ENCODE results near the gene RNF145.
"Not testable (repeated sequence)": the region's sequence is repeated elsewhere in the genome, so short reads cannot be mapped to it uniquely, and the experiment has no call there.

Gene RNF145

DNA sequence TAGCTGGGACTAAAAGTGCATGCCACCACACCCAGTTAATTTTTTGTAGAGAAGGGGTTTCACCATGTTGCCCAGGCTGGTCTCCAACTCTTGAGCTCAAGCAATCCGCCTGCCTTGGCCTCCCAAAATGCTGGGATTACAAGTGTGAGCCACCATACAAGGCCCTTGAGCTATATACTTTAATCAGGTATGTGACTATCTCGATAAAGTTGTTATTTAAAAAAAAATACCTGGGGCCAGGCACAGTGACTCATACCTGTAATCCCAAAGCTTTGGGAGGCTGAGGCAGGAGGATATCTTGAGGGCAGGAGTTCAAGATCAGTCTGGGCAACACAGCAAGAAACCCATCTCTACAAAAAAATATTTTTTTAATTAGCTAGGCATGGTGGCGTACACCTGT, 19.2 kb downstream of the RNF145 start:
- DNase-seq (ENCODE audit: low read depth in 2 of 2): no peak

GRCh38 chr5:159189310-159189709, 20.0 kb downstream of the RNF145 start:
- no peak for DNase-seq (ENCODE audit: low read depth in 2 of 2)

- no peak for DNase-seq (ENCODE audit: low read depth in 2 of 2)
These were observed 21.6 kb downstream of the RNF145 start for GRCh38 chr5:159187719-159188118.

DNA sequence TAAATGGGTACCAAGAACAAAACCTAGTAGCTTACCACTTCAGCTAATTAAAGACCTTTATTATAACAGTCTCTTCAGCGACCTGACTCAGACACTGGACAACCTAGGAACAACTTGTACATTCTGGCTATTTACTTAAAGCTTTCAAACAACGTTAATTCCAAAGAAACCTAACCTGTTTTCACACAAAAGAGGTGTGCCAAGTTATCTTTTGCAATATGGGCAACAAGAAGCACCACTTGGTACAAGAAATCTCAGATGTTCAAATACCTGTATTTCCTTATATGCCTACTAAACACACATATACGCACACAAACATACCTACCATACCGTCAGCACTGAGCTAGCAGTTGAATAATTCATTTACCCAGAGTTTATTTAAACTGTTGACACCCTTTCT, 23.0 kb downstream of the RNF145 start:
- DNase-seq (ENCODE audit: low read depth in 2 of 2): no peak

GRCh38 chr5:159185773-159186172, 23.6 kb downstream of the RNF145 start:
- DNase-seq (ENCODE audit: low read depth in 2 of 2): no peak

- DNase-seq (ENCODE audit: low read depth in 2 of 2): no peak
These were observed 24.4 kb downstream of the RNF145 start for GRCh38 chr5:159184858-159185381.

DNA sequence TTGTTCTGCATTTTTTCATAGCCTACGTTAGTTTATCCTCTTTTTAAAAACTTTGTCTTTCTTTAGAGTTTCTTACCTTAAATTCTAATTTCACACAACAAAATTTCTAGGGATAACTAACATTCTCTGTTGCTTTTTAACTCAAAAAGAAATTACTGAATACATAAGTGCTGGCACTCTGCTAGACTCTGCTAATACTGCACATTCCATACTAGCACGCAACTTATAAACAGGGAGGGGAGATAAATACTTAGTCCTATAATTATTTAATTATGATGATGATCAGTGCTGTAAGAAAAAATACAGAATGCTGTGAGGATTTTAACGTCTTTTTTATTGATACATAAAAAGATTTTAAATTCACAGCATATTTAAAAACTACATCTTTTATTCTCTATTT, 25.1 kb downstream of the RNF145 start:
- no peak for DNase-seq (ENCODE audit: low read depth in 2 of 2)

- no peak for DNase-seq (ENCODE audit: low read depth in 2 of 2)
These were observed 26.1 kb downstream of the RNF145 start for GRCh38 chr5:159183247-159183646.

GRCh38 chr5:159182691-159183090, 26.7 kb downstream of the RNF145 start:
- DNase-seq (ENCODE audit: low read depth in 2 of 2): no peak

DNA sequence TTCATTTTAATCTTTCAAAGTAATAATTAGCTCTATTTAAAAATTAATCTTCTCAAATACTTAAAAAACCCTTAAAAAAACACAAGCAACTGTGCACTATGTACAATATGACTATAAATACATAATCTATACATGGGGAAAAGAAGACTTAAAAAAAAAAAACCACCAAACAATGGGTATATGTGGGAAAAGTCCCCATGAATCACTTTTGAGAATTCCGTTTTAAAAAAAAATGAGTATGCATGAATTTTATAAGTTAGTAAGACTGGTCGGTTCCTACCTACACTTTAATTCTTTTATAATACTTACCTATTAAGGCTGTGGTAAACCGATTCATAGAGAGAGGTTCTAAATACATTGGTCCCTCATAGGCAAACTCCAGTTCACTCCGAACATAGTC, 27.7 kb downstream of the RNF145 start:
- DNase-seq (ENCODE audit: low read depth in 2 of 2): no peak

- DNase-seq (ENCODE audit: low read depth in 2 of 2): no peak
These were observed 28.2 kb downstream of the RNF145 start for GRCh38 chr5:159181152-159181551.

GRCh38 chr5:159179529-159180305, 29.6 kb downstream of the RNF145 start:
- no peak for DNase-seq (ENCODE audit: low read depth in 2 of 2)

DNA sequence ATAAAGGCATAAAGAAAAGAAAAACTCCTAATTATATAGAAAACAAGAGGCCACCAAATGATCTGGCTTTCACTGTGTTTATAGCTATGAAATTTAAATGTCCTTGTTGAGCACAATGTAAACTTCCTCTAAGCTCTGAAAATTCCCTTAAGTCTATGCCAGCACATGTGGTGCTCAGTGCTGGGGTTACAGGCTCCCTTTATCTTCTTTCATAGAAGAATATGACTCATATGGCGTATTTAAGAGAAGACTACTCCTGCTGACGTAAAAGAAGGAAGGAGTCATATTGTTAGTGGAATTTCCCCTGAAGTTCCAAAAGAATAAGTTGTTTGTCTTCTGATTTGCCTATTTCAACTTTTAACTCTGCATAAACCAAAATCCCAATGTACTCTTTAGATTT, 30.4 kb downstream of the RNF145 start:
- no peak for DNase-seq (ENCODE audit: low read depth in 2 of 2)

GRCh38 chr5:159175547-159175946, 33.8 kb downstream of the RNF145 start:
- DNase-seq (ENCODE audit: low read depth in 2 of 2): no peak

GRCh38 chr5:159174511-159175168, 34.7 kb downstream of the RNF145 start:
- DNase-seq (ENCODE audit: low read depth in 2 of 2): no peak

DNA sequence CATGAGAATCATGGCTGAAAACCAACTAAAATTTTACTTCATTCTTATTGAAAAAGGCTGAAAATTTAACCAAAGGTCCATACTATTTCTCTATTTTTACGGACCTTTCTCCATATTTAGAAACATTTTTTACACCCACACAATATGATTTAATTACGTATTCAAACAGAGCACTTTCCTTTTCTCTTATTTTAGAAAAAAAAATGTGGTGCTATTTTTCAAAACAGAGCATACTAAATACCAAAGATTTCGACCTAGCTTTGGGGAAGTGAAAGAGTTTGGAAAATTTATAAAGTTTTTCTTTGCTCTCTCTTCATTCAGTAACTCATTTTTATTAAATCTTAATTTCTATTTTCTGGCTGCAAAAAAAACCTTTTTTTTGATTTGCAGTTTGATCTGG, 38.1 kb downstream of the RNF145 start:
- no peak for DNase-seq (ENCODE audit: low read depth in 2 of 2)

- no peak for DNase-seq (ENCODE audit: low read depth in 2 of 2)
These were observed 39.3 kb downstream of the RNF145 start for GRCh38 chr5:159170021-159170420.

DNA sequence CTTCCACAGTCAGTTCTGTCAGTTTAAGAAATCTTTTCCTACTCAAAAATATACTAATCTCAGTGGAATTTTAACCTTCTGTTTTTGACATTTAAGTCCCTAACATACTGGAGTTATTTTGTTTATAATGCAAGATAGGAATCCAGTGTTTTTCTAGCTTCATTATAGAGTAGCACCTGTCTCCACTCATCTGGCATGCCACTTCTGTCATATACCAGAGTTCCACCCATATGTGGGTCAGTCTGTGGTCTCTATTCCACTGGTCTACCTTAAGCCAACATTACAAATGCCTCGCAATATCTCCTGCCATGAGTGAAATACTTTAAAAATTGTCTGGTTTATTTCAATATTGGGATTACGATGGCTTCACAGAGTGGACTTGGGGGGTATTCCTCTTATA, 42.9 kb downstream of the RNF145 start:
- no peak for DNase-seq (ENCODE audit: low read depth in 2 of 2)

GRCh38 chr5:159163701-159164046, 45.7 kb downstream of the RNF145 start:
- DNase-seq (ENCODE audit: low read depth in 2 of 2): no peak

DNA sequence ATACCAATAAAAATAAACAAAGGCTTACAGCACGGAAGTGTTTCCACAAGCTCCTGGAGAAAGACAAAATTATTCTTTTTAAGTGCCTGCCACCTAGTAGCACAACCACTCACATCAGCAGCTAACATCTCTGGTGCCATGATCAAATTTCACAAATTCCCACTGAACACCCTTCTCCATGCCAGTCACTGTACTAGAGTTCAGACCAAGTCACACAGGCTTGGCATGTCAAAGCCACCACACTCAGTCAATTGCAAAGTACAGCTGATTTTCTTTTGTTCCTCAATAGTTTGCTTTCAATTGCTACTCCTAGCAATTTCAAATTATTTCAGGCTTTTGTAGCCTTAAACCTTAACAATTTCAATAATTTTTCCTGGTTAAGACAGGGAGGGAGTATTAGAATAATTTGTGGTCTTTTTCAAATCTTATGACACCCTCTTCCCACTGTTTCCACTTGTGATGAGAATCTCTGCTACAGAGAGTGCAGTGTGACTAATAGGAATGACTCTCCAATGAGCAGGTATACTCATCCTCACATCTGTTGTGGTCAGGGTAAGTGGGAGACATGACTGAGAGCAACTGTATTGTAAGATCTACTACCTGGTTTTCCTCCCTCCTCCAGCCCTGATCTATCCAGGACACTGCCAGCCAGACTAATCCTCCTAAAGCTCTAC, 46.2 kb downstream of the RNF145 start:
- no peak for DNase-seq (ENCODE audit: low read depth in 2 of 2)

- DNase-seq (ENCODE audit: low read depth in 2 of 2): no peak
These were observed 47.8 kb downstream of the RNF145 start for GRCh38 chr5:159161361-159162214.

DNA sequence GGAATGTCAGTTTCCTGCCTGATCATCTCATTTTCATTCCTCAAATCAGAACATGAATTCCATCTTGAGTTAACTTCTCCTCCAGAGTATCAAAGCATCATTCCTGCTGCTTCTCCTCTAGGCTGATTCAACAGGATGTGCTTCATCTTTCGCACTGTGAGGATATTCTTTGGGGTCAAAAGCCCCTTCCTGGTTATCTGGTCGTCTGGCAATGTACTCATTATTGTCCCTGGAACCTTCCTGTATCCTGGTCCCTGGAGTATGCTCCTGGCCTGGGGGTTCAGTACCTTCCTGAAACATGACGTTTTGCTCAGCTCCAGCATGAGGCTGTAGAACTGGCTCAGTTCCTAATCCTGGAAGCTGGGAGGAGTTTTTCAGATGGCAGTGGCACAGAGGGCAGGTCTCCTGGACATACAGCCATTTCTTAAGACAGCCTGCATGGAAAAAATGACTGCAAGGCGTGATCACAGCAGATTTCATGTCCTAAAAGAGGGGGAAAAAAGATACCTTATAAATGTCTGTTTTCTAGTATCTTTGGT, 50.7 kb downstream of the RNF145 start:
- DNase-seq (ENCODE audit: low read depth in 2 of 2): not testable (repeated sequence)
